Measurements from ENCODE around the gene HIVEP1.

- TF ChIP-seq EP300 (IDR thresholded peaks at IDR 0.05) (no peak), POLR2A (IDR thresholded peaks at IDR 0.05) (no peak)
- TF ChIP-seq, protein P1, sequence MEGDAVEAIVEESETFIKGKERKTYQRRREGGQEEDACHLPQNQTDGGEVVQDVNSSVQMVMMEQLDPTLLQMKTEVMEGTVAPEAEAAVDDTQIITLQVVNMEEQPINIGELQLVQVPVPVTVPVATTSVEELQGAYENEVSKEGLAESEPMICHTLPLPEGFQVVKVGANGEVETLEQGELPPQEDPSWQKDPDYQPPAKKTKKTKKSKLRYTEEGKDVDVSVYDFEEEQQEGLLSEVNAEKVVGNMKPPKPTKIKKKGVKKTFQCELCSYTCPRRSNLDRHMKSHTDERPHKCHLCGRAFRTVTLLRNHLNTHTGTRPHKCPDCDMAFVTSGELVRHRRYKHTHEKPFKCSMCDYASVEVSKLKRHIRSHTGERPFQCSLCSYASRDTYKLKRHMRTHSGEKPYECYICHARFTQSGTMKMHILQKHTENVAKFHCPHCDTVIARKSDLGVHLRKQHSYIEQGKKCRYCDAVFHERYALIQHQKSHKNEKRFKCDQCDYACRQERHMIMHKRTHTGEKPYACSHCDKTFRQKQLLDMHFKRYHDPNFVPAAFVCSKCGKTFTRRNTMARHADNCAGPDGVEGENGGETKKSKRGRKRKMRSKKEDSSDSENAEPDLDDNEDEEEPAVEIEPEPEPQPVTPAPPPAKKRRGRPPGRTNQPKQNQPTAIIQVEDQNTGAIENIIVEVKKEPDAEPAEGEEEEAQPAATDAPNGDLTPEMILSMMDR (IDR thresholded peaks at IDR 0.05) = no peak
Observed at GRCh38 chr6:12000174-12000573, 11.9 kb upstream of the HIVEP1 start.
